Trophoblast cell (in vitro differentiated cells and primary cell): ENCODE results near the gene SP6.

Experiments
- DNase-seq, 2 donors: peaks; one replicate each; pipeline ENCODE4 v3.0.0-alpha.2; 2016
- H2AFZ ChIP-seq: 2 replicates; pipeline ENCODE4 v1.6.1; 2013; ENCODE audit warnings: low read length, moderate library complexity, mild to moderate bottlenecking; ENCODE audit not compliant: insufficient read depth, poor library complexity
- H2AK5ac ChIP-seq: 2 replicates; pipeline ENCODE4 v1.6.1; 2013; ENCODE audit warnings: mild to moderate bottlenecking, low read length
- H2BK120ac ChIP-seq: 2 replicates; pipeline ENCODE4 v1.6.1; 2013; ENCODE audit warnings: low read length, mild to moderate bottlenecking, moderate library complexity; ENCODE audit not compliant: insufficient read depth, poor library complexity
- H2BK12ac ChIP-seq: 2 replicates; pipeline ENCODE4 v1.6.1; 2013; ENCODE audit warnings: mild to moderate bottlenecking, low read length, moderate library complexity
- H2BK5ac ChIP-seq: 2 replicates; pipeline ENCODE4 v1.6.1; 2013; ENCODE audit warnings: low read length, low read depth, moderate library complexity, mild to moderate bottlenecking; ENCODE audit not compliant: poor library complexity
- H3K14ac ChIP-seq: 2 replicates; pipeline ENCODE4 v1.6.1; 2013; ENCODE audit warnings: mild to moderate bottlenecking, low read length
- H3K18ac ChIP-seq: 2 replicates; pipeline ENCODE4 v1.6.1; 2013; ENCODE audit warnings: mild to moderate bottlenecking, low read length
- H3K23ac ChIP-seq: 2 replicates; pipeline ENCODE4 v1.6.1; 2013; ENCODE audit warnings: low read length
- H3K27ac ChIP-seq: 2 replicates; pipeline ENCODE4 v1.5.1; 2013; ENCODE audit warnings: low read depth, mild to moderate bottlenecking, inconsistent platforms, low read length, moderate library complexity
- H3K27me3 ChIP-seq: 2 replicates; pipeline ENCODE4 v1.6.1; 2013; ENCODE audit warnings: inconsistent platforms, mild to moderate bottlenecking, low read length, moderate library complexity; ENCODE audit not compliant: insufficient read depth
- H3K36me3 ChIP-seq, 2 experiments: 1 replicate in 1 of 2; 2 replicates in 1 of 2; pipeline ENCODE4 v1.6.1; 2013; ENCODE audit warnings: low read length in 2 of 2, mild to moderate bottlenecking in 2 of 2, moderate library complexity in 1 of 2; ENCODE audit not compliant: insufficient read depth in 2 of 2, control insufficient read depth in 1 of 2
- H3K4ac ChIP-seq: 2 replicates; pipeline ENCODE4 v1.6.1; 2013; ENCODE audit warnings: low read depth, mild to moderate bottlenecking, low read length, moderate library complexity
- H3K4me1 ChIP-seq, 2 experiments: 1 replicate in 1 of 2; 2 replicates in 1 of 2; pipeline ENCODE4 v1.6.1; 2013; ENCODE audit warnings: low read length in 2 of 2, mild to moderate bottlenecking in 2 of 2, moderate library complexity in 1 of 2; ENCODE audit not compliant: insufficient read depth in 2 of 2, control insufficient read depth in 1 of 2
- H3K4me2 ChIP-seq: 2 replicates; pipeline ENCODE4 v1.6.1; 2013; ENCODE audit warnings: inconsistent platforms, mild to moderate bottlenecking, low read length, moderate library complexity
- H3K4me3 ChIP-seq: 2 replicates; pipeline ENCODE4 v1.5.1; 2013; ENCODE audit warnings: mild to moderate bottlenecking, low read depth, low read length, inconsistent platforms
- H3K79me1 ChIP-seq: one replicate; pipeline ENCODE4 v1.6.1; 2013; ENCODE audit warnings: low read length
- H3K79me2 ChIP-seq: 2 replicates; pipeline ENCODE4 v1.6.1; 2013; ENCODE audit warnings: low read length, mild to moderate bottlenecking; ENCODE audit not compliant: control insufficient read depth, insufficient read depth, poor library complexity
- H3K9ac ChIP-seq: 2 replicates; pipeline ENCODE4 v1.6.1; 2013; ENCODE audit warnings: mild to moderate bottlenecking, low read length
- H3K9me3 ChIP-seq: 2 replicates; pipeline ENCODE4 v1.6.1; 2013; ENCODE audit warnings: low read depth, mild to moderate bottlenecking, control low read depth, inconsistent platforms, low read length; ENCODE audit not compliant: insufficient read depth
- H4K12ac ChIP-seq: 2 replicates; pipeline ENCODE4 v1.6.1; 2013; ENCODE audit warnings: low read depth, mild to moderate bottlenecking, low read length, moderate library complexity
- H4K8ac ChIP-seq: 2 replicates; pipeline ENCODE4 v1.6.1; 2013; ENCODE audit warnings: low read depth, mild to moderate bottlenecking, low read length, moderate library complexity
- H4K91ac ChIP-seq: one replicate; pipeline ENCODE4 v1.6.1; 2013; ENCODE audit warnings: low read depth, mild to moderate bottlenecking, low read length, moderate library complexity
- WGBS: extraction: QIAGEN DNeasy Blood & Tissue Kit; methylation state at CpG from one replicate; pipeline ENCODE4 v1.1.7; 2013; ENCODE audit warnings: missing lambda C conversion rate; ENCODE audit not compliant: insufficient read length, insufficient coverage; ENCODE audit errors: extremely low coverage; 5-methylcytosine and 5-hydroxymethylcytosine counted together

SP6 gene

DNA sequence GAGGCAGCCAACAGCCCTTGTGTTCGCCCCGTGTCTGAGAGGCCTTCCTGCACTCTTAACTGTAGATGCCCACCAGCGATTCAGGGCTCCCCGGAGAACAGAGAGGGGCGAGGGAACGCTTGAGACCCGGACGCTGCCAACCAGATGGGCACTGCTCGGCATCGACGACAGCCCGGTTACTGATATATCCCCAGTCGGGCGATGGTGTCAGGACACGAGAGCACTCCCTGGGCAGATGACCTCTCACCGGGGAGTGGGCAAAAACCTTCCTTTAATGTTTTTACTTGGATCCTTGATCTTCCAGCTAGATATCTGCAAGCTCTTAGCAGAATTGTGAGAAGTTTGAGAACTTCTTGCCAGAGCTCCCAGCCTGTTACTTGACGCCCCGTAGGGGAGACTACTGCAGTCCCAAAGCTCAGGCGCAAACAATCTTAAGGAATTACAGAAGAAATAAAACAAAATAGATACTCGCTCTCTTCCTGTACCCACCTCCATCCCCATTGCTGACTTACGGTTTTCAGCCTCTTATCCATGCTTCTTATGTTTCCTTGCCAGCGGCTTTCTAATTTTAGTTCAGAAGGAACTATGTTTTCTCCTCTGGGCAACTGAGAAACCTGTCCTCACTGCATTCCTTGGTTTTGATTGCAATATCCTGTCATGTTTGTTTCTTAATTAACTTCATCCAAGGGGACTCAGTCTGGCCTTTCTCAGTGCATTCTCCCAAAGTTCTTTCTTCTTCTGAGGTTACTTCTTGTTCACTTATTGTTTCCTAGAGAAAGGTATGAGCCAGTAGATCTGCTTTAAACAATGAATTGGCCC, 45.9 kb upstream of the SP6 start:
- Histone ChIP-seq H4K91ac (peak overlapping the region; percentile 92), H3K79me1 (peaks cover 10% of the 10 kb centered on the region), H3K4ac (peak overlapping the region; percentile 94), H3K79me2 (peaks cover 8% of the 10 kb centered on the region), H3K4me2 (peak overlapping the region; percentile 99), H3K36me3 (no peaks in the 10 kb centered on the region), H4K8ac (peak overlapping the region; percentile 98), H3K9me3 (no peaks in the 10 kb centered on the region), H4K12ac (peak overlapping the region; percentile 93), H2BK5ac (peak overlapping the region; percentile 62), H3K18ac (peak overlapping the region; percentile 98), H2BK12ac (no peak overlapping the region), H3K4me3 (peak overlapping the region; percentile 99), H3K23ac (no peak overlapping the region), H2BK120ac (peak overlapping the region; percentile 81), H3K27me3 (no peaks in the 10 kb centered on the region), H3K27ac (peak overlapping the region; percentile 48), H2AK5ac (peak overlapping the region; percentile 94), H3K9ac (peak overlapping the region; percentile 95), H3K14ac (peak overlapping the region; percentile 98), H2AFZ (peak overlapping the region; percentile 85), H3K4me1 (peaks cover 0 to 3% of the 10 kb centered on the region in 2 experiments)
- peak in 1 of 2 donors; percentile 36 for DNase-seq
- no CpG with 5 or more reads among the region's 22 CpGs for WGBS

GRCh38 chr17:47895856-47896671, 45.1 kb upstream of the SP6 start, which contains the start of gene SP2:
Gene SP2, plus strand, starts transcription at chr17:47896236. Its CDS starts 51 bp downstream, at chr17:47896287.
- H4K91ac ChIP-seq: peak within 1 kb of the TSS; percentile 92
- H4K12ac ChIP-seq: peak within 1 kb of the TSS; percentile 93
- peak within 1 kb of the TSS; percentile 85 for H2AFZ ChIP-seq
- H3K4me1 ChIP-seq: peaks cover 0 to 3% of the 10 kb centered on the region in 2 experiments
- peak within 1 kb of the TSS; percentile 99 for H3K4me2 ChIP-seq
- H3K9ac ChIP-seq: peak within 1 kb of the TSS; percentile 95
- H3K18ac ChIP-seq: peak within 1 kb of the TSS; percentile 98
- H2BK120ac ChIP-seq: peak within 1 kb of the TSS; percentile 81
- H3K27ac ChIP-seq: peak within 1 kb of the TSS; percentile 87
- WGBS: no CpG with 5 or more reads among the region's 70 CpGs
- H2BK5ac ChIP-seq: peak within 1 kb of the TSS; percentile 88
- peak within 1 kb of the TSS; percentile 98 for H4K8ac ChIP-seq
- peaks cover 10% of the 10 kb centered on the region for H3K79me1 ChIP-seq
- H3K4me3 ChIP-seq: peak within 1 kb of the TSS; percentile 99
- peak within 1 kb of the TSS; percentile 94 for H3K4ac ChIP-seq
- H3K79me2 ChIP-seq: peaks cover 8% of the 10 kb centered on the region
- DNase-seq: peak; percentile 100
- no peaks in the 10 kb centered on the region for H3K9me3 ChIP-seq
- no peak within 1 kb of the TSS for H3K23ac ChIP-seq
- peak within 1 kb of the TSS; percentile 94 for H2AK5ac ChIP-seq
- no peaks in the 10 kb centered on the region for H3K27me3 ChIP-seq
- H3K14ac ChIP-seq: peak within 1 kb of the TSS; percentile 98
- no peaks in the 10 kb centered on the region for H3K36me3 ChIP-seq
- no peak within 1 kb of the TSS for H2BK12ac ChIP-seq

DNA sequence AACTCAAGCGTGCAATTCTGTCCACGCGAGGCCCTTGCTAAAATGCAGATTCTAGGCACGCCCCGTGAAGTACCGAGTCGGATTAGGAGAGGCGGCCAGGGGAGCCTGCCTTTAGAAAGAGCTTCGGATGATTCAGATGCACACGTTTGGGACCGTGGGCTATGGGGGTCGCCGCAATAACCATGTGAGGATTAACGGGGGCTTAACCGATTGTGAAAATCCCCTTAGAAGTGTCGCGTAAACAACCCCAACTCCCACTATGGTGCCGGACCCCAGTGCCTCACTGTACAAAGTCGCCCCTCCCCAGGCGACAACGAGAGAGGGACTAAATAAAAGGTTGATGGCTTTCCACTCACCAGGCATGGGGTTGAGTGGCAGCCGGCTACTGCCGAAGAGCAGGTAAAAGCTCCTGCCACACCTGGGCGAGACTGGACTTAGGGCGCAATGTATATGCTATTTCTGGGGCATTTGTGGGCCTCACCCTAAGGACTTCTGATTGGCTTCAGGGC, 44.4 kb upstream of the SP6 start:
- Histone ChIP-seq H2AFZ (peak overlapping the region; percentile 1), H4K8ac (peak overlapping the region; percentile 87), H3K9me3 (no peaks in the 10 kb centered on the region), H2BK12ac (no peak overlapping the region), H3K9ac (peak overlapping the region; percentile 53), H3K4ac (peak overlapping the region; percentile 13), H2BK120ac (peak overlapping the region; percentile 12), H3K36me3 (no peaks in the 10 kb centered on the region), H2AK5ac (no peak overlapping the region), H4K12ac (peak overlapping the region; percentile 64), H3K4me2 (peak overlapping the region; percentile 74), H3K4me1 (peaks cover 0 to 3% of the 10 kb centered on the region in 2 experiments), H2BK5ac (no peak overlapping the region), H3K79me1 (peaks cover 10% of the 10 kb centered on the region), H3K27me3 (no peaks in the 10 kb centered on the region), H3K14ac (peak overlapping the region; percentile 60), H3K27ac (peak overlapping the region; percentile 38), H3K23ac (no peak overlapping the region), H3K79me2 (peaks cover 8% of the 10 kb centered on the region), H4K91ac (peak overlapping the region; percentile 75), H3K4me3 (peak overlapping the region; percentile 88), H3K18ac (peak overlapping the region; percentile 54)
- WGBS: no CpG with 5 or more reads among the region's 25 CpGs
- DNase-seq: no peak
